H1 (cell line): Measurements from ENCODE around the gene PEAK3. TPM values are rescaled to one million over a fixed set of nuclear protein-coding genes. Genes with fewer than 3 reads are reported as not detected.

Experiments
- CTCF ChIA-PET: fragments of 300-600 bp; sonication (Branson Sonifier 250); formaldehyde crosslinking; loops from one replicate; lab custom pipeline; 2021; ENCODE audit not compliant: partially characterized antibody; lab: Charles Lee
- POLR2A ChIA-PET: fragments of 300-600 bp; sonication (Branson Sonifier 250); formaldehyde crosslinking; loops from one replicate; lab custom pipeline; 2021; ENCODE audit warnings: inconsistent platforms; ENCODE audit not compliant: partially characterized antibody; lab: Charles Lee
- DNase-seq, 2 experiments: peaks; one replicate each; pipeline versions ENCODE4 v3.0.0 to v3.0.0-alpha.2; 2010 to 2022; ENCODE audit warnings: low spot score in 2 of 2, low read depth in 1 of 2, mixed read lengths in 1 of 2
- FAIRE-seq: peaks from 2 replicates; lab custom pipeline; 2011; peaks lifted over from hg19 to GRCh38; lab: Jason Lieb, UNC
- H2AFZ ChIP-seq: 2 replicates; pipeline ENCODE4 v1.8.1; 2012; ENCODE audit warnings: low read length, inconsistent platforms
- H2AK5ac ChIP-seq: 2 replicates; pipeline ENCODE4 v1.6.1; 2013; ENCODE audit warnings: low read depth, low read length
- H2BK120ac ChIP-seq: replicated peaks from 2 replicates; pipeline ENCODE3; 2013; ENCODE audit warnings: low read depth, low read length, inconsistent platforms
- H2BK12ac ChIP-seq: 2 replicates; pipeline ENCODE4 v1.6.1; 2013; ENCODE audit warnings: low read depth, low read length
- H2BK15ac ChIP-seq: 2 replicates; pipeline ENCODE4 v1.6.1; 2013; ENCODE audit warnings: low read length
- H2BK20ac ChIP-seq: 2 replicates; pipeline ENCODE4 v1.6.1; 2013; ENCODE audit warnings: low read length
- H2BK5ac ChIP-seq: 2 replicates; pipeline ENCODE4 v1.6.1; 2013; ENCODE audit warnings: low read depth, low read length
- H3K14ac ChIP-seq: 2 replicates; pipeline ENCODE4 v1.6.1; 2013; ENCODE audit warnings: inconsistent platforms; ENCODE audit not compliant: insufficient read length
- H3K18ac ChIP-seq: 2 replicates; pipeline ENCODE4 v1.6.1; 2013; ENCODE audit warnings: low read length; ENCODE audit errors: extremely low read depth
- H3K23ac ChIP-seq: 2 replicates; pipeline ENCODE4 v1.6.1; 2013; ENCODE audit warnings: inconsistent platforms; ENCODE audit not compliant: insufficient read length
- H3K23me2 ChIP-seq: 2 replicates; pipeline ENCODE4 v1.6.1; 2013; ENCODE audit warnings: low read depth, low read length
- H3K27ac ChIP-seq: 2 replicates; pipeline ENCODE4 v1.6.1; 2011; ENCODE audit warnings: low read depth, low read length, inconsistent platforms
- H3K27me3 ChIP-seq, 4 experiments: replicated peaks in 1 of 4; 1 replicate in 1 of 4; 2 replicates in 3 of 4; pipeline versions ENCODE4 v1.6.1 to v1.8.1; 2011 to 2013; ENCODE audit warnings: low read length in 3 of 4, mild to moderate bottlenecking in 3 of 4, inconsistent platforms in 2 of 4, mixed read lengths in 2 of 4, moderate library complexity in 1 of 4; ENCODE audit not compliant: control insufficient read depth in 3 of 4, insufficient read depth in 3 of 4; ENCODE audit errors: extremely low read depth in 1 of 4
- H3K36me3 ChIP-seq, 4 experiments: 2 replicates each; pipeline versions ENCODE4 v1.6.1 to v1.8.1; 2011 to 2013; ENCODE audit warnings: mild to moderate bottlenecking in 4 of 4, low read length in 3 of 4, moderate library complexity in 2 of 4, control low read depth in 1 of 4, inconsistent platforms in 1 of 4; ENCODE audit not compliant: insufficient read depth in 4 of 4, control insufficient read depth in 2 of 4
- H3K4ac ChIP-seq: replicated peaks from 2 replicates; pipeline ENCODE3; 2013; ENCODE audit warnings: low read length, low read depth, mixed read lengths, inconsistent platforms; ENCODE audit not compliant: insufficient read length
- H3K4me1 ChIP-seq, 4 experiments: replicated peaks in 1 of 4; 1 replicate in 1 of 4; 2 replicates in 3 of 4; pipeline versions ENCODE4 v1.6.1 to v1.8.1; 2011 to 2013; ENCODE audit warnings: low read length in 3 of 4, inconsistent platforms in 2 of 4, mixed read lengths in 1 of 4; ENCODE audit not compliant: insufficient read depth in 4 of 4, control insufficient read depth in 3 of 4
- H3K4me2 ChIP-seq, 2 experiments: 2 replicates each; pipeline versions ENCODE4 v1.6.1 to v1.8.1; 2011 to 2013; ENCODE audit warnings: low read depth in 2 of 2, low read length in 2 of 2, control low read depth in 1 of 2, inconsistent platforms in 1 of 2, mild to moderate bottlenecking in 1 of 2; ENCODE audit not compliant: insufficient read depth in 1 of 2
- H3K4me3 ChIP-seq, 4 experiments: fragments of 200-600, 300-600 bp in 1 of 4; sonication (generic), shearing (Covaris generic), sonication (Bioruptor Twin) in 1 of 4; 2 replicates each; pipeline versions ENCODE4 v1.5.1 to v1.8.1; 2011 to 2016; ENCODE audit warnings: low read length in 4 of 4, low read depth in 3 of 4, control low read depth in 2 of 4, inconsistent platforms in 2 of 4, mild to moderate bottlenecking in 2 of 4, mixed read lengths in 1 of 4, moderate library complexity in 1 of 4; ENCODE audit not compliant: insufficient read depth in 2 of 4; ENCODE audit errors: extremely low read depth in 1 of 4
- H3K56ac ChIP-seq: replicated peaks from 2 replicates; pipeline ENCODE3; 2013; ENCODE audit warnings: low read depth, mild to moderate bottlenecking, mixed read lengths, low read length, inconsistent platforms; ENCODE audit not compliant: insufficient read length
- H3K79me1 ChIP-seq: 2 replicates; pipeline ENCODE4 v1.6.1; 2013; ENCODE audit warnings: low read depth, low read length, control low read depth
- H3K79me2 ChIP-seq, 2 experiments: 2 replicates each; pipeline versions ENCODE4 v1.6.1 to v1.8.1; 2012 to 2013; ENCODE audit warnings: low read length in 2 of 2, mild to moderate bottlenecking in 2 of 2, inconsistent platforms in 1 of 2; ENCODE audit not compliant: insufficient read depth in 2 of 2, control insufficient read depth in 1 of 2
- H3K9ac ChIP-seq, 4 experiments: replicated peaks in 1 of 4; 1 replicate in 1 of 4; 2 replicates in 3 of 4; pipeline versions ENCODE4 v1.6.1 to v1.8.1; 2011 to 2013; ENCODE audit warnings: low read depth in 3 of 4, low read length in 3 of 4, control low read depth in 2 of 4, mild to moderate bottlenecking in 2 of 4, moderate library complexity in 2 of 4, inconsistent platforms in 1 of 4; ENCODE audit errors: extremely low read depth in 1 of 4
- H3K9me3 ChIP-seq, 2 experiments: 2 replicates each; pipeline versions ENCODE4 v1.6.1 to v1.8.1; 2012 to 2013; ENCODE audit warnings: mild to moderate bottlenecking in 2 of 2, moderate library complexity in 2 of 2, control low read depth in 1 of 2, inconsistent platforms in 1 of 2, low read depth in 1 of 2, low read length in 1 of 2, mixed read lengths in 1 of 2; ENCODE audit not compliant: insufficient read depth in 2 of 2
- H4K20me1 ChIP-seq, 2 experiments: replicated peaks in 1 of 2; 2 replicates each; pipeline versions ENCODE3 to v1.8.1; 2011 to 2013; ENCODE audit warnings: inconsistent platforms in 2 of 2, low read length in 2 of 2, mild to moderate bottlenecking in 1 of 2; ENCODE audit not compliant: insufficient read depth in 2 of 2, control insufficient read depth in 1 of 2
- H4K5ac ChIP-seq: 2 replicates; pipeline ENCODE4 v1.6.1; 2013; ENCODE audit warnings: low read length, low read depth, mixed read lengths, inconsistent platforms; ENCODE audit not compliant: insufficient read length
- H4K8ac ChIP-seq: 2 replicates; pipeline ENCODE4 v1.8.0; 2013; ENCODE audit warnings: mild to moderate bottlenecking, moderate library complexity, low read length, inconsistent platforms; ENCODE audit not compliant: insufficient read depth; ENCODE audit errors: extremely low read depth
- H4K91ac ChIP-seq: replicated peaks from 2 replicates; pipeline ENCODE3; 2013; ENCODE audit warnings: low read length, mixed read lengths, inconsistent platforms; ENCODE audit not compliant: insufficient read length
- EGR1 ChIP-seq: IDR thresholded peaks from 2 replicates; pipeline ENCODE4 v1.6.1; 2011; ENCODE audit warnings: low read depth, low read length, borderline replicate concordance
- KDM4A ChIP-seq: IDR thresholded peaks from one replicate; pipeline ENCODE4 v1.7.1; 2012; ENCODE audit warnings: low read depth, mild to moderate bottlenecking, moderate library complexity, low read length, inconsistent platforms; ENCODE audit not compliant: severe bottlenecking
- SUZ12 ChIP-seq: fragments of 200-600 bp; sonication (generic); IDR thresholded peaks from 2 replicates; pipeline ENCODE4 v1.6.1; 2012; ENCODE audit warnings: mild to moderate bottlenecking, inconsistent platforms, low read length, moderate library complexity, mixed read lengths
- TBP ChIP-seq: IDR thresholded peaks from 2 replicates; pipeline ENCODE4 v1.6.1; 2011; ENCODE audit warnings: low read depth, low read length, improper control_type of control experiment
- whole genome bisulfite sequencing, 2 experiments: shearing (Covaris generic) in 1 of 2; methylation state at CpG; one replicate each; pipeline versions ENCODE4 v1.1.6 to v1.1.7; 2013 to 2015; ENCODE audit warnings: low lambda C conversion rate in 2 of 2, mixed read lengths in 2 of 2, inconsistent platforms in 1 of 2, low coverage in 1 of 2, missing lambda C conversion rate in 1 of 2; ENCODE audit not compliant: insufficient replicate concordance in 2 of 2, insufficient coverage in 1 of 2, insufficient read length in 1 of 2; ENCODE audit errors: extremely low coverage in 1 of 2, missing lambda C conversion rate in 1 of 2; 5-methylcytosine and 5-hydroxymethylcytosine counted together
- polyA plus RNA-seq, 7 experiments: library from polyadenylated mRNA; depleted of rRNA in 3 of 7; stranded (reverse) in 5 of 7; unstranded in 2 of 7; fragments of >200 nt in 5 of 7; fragments of 200-250 nt in 2 of 7; gene quantifications; 1 replicate in 5 of 7; 2 replicates in 1 of 7; 4 replicates in 1 of 7; pipeline versions ENCODE4 v1.2.1 to v1.2.3, GENCODE V29; 2011 to 2013; ENCODE audit warnings: missing spikeins in 2 of 7, mixed read lengths in 2 of 7
- total RNA-seq: library from RNA; stranded (reverse); fragmentation: NEBNext Ultra II Directional; extraction: Animal tissue kit (Norgen Biotek cat#: 25700); gene quantifications from 2 replicates; pipeline ENCODE4 v1.2.1, GENCODE V29; 2021
- TF ChIP-seq, protein P1 (sequence below): IDR thresholded peaks from 2 replicates; pipeline ENCODE4 v1.6.1; 2012; ENCODE audit warnings: inconsistent platforms

Gene PEAK3
- total and polyA plus RNA-seq, 2 of the 8 experiments (the other 6 are each of a cell fraction or from before 2014, with no cell fraction given), result not detected

DNA sequence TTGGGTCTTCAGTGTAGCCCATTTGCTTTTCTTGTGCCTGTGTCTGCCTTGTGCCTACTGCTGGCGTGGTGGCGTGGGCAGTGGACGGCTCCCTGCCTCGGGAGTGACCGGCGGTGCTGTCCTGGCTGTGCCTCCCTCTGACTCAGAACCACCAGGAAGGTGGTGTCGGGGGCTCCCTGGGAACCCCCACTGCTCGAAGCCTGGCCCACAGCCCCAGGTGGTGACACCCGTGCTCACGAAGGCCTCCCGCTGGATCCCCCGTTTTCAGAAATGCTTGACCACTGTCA is 37.9 kb downstream of the PEAK3 start:
- Histone ChIP-seq H2BK15ac (no peak overlapping the region), H4K20me1 (peaks cover 35 to 61% of the 10 kb centered on the region in 2 experiments), H2BK5ac (no peak overlapping the region), H3K79me2 (peaks cover 26 to 51% of the 10 kb centered on the region in 2 experiments), H3K27me3 (no peaks in the 10 kb centered on the region), H3K23me2 (no peaks in the 10 kb centered on the region; the same call in 1 of the 2 replicates), H3K23ac (no peak overlapping the region), H3K14ac (no peak overlapping the region), H2AK5ac (no peak overlapping the region), H3K4me3 (no peak overlapping the region), H3K9me3 (no peaks in the 10 kb centered on the region), H3K18ac (no peak overlapping the region), H3K4ac (no peak overlapping the region), H3K36me3 (peaks cover 28 to 49% (median 45%) of the 10 kb centered on the region in 4 experiments), H2BK20ac (no peak overlapping the region), H4K8ac (no peak overlapping the region), H2BK120ac (no peak overlapping the region), H2BK12ac (no peak overlapping the region), H3K56ac (no peak overlapping the region), H3K27ac (no peak overlapping the region; the same call in 1 of the 2 replicates), H3K4me1 (peaks cover 0 to 12% (median 8%) of the 10 kb centered on the region in 4 experiments; a peak in 5 of 7 replicates), H3K79me1 (peaks cover 20% of the 10 kb centered on the region), H3K9ac (no peak overlapping the region), H3K4me2 (no peak overlapping the region), H4K5ac (no peak overlapping the region), H2AFZ (no peak overlapping the region), H4K91ac (no peak overlapping the region)
- FAIRE-seq (no peak), DNase-seq (no peak)
- ChIA-PET POLR2A (interaction anchor here (0.8 to 10.3 kb wide), 5 partner anchors 9 to 28 kb away, joined by 3 to 206 read pairs (median 5); partner anchors contain the start of genes AMH and JSRP1), CTCF (interaction anchor here (1.1 to 1.2 kb wide), 3 partner anchors 9 to 70 kb away, joined by 3 to 5 read pairs (median 4); no protein-coding TSS in a partner anchor)
- WGBS, 2 experiments, result 95% methylated on average over 12 of the region's 12 CpGs; no CpG with 5 or more reads in 1 of the 2 experiments
- TF ChIP-seq KDM4A (no peak), TBP (no peak), EGR1 (no peak), SUZ12 (no peak)
- TF ChIP-seq, protein P1, sequence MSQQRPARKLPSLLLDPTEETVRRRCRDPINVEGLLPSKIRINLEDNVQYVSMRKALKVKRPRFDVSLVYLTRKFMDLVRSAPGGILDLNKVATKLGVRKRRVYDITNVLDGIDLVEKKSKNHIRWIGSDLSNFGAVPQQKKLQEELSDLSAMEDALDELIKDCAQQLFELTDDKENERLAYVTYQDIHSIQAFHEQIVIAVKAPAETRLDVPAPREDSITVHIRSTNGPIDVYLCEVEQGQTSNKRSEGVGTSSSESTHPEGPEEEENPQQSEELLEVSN, result no peak
